Fibroblast of skin of left biceps (primary cell): ENCODE data around the gene MLLT3.

Source experiments
- DNase-seq, 2 experiments: peaks; one replicate each; pipeline ENCODE4 v3.0.0-alpha.2; 2013; ENCODE audit warnings: low read depth in 2 of 2

The MLLT3 gene

DNA sequence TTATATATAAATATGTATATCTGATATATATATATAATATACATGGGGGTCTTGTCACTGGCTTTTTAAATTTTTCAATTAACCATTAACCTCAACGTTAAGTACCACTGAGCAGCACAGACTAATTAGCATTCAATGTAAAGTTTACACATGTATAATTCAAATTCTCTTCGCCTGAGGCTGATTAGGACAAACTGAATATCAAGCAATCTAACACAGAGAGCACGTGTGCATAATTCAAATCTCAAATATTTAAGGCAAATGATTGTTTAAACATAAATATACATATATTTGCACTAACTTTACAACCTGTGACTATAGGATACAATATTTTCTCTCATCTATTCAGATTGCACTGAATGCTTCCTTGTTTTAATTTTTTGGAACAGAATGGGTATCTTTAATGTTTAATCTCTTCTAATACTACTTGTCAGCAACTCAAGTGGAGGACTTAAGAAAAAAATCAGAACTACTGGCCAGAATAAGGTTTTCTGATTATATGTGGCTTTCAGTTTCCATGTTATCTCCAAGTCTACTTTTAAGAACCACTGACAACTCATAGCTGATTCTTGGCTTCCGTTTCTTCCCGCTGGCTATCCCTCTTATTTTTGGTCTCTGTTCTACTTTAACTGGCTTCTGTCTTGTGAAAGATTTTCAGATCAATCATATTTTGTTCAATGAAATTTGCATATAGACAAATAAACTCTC, 204.8 kb downstream of the MLLT3 start:
- DNase-seq: no peak

DNA sequence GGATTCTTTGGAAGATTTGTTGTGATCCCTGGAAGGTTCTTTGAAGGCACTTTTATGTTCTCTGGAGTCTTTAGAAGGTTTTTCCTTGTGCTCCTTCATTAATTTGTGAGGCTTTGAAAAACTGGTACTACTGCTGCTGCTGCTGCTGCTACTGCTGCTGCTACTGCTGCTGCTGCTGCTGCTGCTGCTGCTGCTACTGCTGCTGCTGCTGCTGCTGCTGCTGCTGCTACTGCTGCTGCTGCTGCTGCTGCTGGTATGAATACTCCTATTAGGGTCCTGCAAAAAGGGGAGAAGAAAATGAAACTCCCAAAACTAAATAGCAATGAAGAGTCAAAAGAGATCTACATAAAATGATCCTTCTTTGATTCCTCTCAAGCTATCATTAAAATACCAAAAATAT, 208.1 kb downstream of the MLLT3 start:
- DNase-seq: no peak

DNA sequence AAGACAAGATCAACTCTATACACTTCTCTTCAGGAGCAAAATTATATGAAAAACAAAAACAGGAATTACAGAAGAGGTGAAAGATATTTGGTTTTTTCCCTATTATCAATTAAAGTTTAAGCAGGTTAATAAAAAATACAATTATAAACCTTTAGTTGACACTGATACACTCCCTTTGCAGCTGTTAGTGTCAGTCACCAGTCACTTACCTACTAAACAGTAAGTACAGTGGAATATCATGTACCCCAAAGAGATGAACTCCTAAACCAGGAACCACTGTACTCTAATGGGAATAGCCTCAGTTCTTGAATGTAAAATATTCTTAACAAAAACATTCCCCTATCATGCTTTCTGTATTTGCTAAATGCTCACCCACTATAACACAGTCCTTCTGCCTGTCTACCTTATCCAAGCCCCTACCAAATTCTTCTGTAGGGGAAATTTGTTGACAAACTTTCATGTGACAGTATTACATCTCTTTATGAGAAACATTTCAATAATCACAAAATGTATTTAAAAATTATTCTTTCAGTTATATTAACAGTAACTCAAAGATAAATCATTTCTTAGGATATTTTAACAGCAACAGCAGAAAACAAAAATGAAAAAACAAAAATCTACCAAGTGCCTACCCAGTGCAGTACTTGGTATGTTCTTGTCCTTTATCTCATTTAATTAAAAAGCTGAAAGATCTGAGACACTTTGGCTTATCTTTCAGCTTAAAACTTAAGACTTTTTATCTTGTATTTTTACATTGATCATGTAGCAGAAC, 212.8 kb downstream of the MLLT3 start:
- DNase-seq: no peak

DNA sequence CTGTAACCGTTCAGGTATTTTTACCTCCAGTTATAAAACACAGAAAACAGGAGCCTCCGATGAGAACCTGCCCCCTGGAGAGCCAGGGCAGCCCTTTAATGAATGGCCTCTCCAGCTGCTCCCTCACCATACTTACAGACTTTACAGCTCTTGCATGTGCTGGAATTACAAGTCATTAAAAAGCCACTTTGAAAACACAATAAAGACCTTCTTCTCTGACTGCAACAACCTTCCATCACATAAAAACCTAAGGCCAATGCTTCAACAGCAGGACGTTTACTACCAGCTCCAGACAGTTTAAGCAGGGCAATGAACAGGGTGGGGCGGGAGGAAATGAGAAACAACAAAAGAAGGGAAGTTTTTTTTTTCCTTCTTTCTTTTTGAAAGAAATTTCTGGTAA, 213.8 kb downstream of the MLLT3 start:
- DNase-seq: no peak

DNA sequence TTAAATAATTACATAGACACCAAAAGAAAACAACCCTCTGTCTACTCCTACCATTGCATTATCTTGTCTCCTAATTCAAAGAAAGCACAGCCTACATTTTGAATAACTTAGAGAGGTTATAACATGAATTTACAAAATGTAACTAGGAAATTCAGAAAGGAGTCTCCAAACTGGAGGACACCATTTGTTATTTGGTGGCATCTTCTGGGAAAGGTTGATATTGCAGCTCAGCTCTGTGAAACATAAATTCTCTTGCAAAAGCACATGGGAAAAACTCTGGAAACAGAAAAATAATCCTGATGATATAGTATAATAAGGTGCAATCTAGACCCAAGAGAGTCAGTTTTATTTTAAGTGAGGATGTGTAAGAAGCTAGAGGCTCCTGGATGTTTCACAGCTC, 215.3 kb downstream of the MLLT3 start:
- DNase-seq: no peak

DNA sequence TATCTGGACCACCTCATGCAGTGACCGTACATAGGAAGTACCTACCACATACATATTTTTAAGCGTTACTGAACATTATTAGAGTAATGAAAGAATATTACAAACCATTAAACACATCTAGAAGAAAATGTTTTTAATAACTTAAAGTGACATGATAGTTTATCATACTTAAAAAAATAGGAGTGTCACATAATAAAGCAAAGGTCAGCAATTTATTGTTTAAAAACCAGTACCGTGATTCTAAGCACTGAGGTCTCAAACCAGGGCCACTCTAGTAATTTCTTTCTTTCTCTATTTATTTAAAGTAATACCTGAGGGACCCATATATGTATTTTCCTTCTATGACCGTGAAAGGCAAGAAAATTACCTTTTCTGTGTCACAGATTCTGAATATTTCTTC, 216.0 kb downstream of the MLLT3 start:
- no peak for DNase-seq

DNA sequence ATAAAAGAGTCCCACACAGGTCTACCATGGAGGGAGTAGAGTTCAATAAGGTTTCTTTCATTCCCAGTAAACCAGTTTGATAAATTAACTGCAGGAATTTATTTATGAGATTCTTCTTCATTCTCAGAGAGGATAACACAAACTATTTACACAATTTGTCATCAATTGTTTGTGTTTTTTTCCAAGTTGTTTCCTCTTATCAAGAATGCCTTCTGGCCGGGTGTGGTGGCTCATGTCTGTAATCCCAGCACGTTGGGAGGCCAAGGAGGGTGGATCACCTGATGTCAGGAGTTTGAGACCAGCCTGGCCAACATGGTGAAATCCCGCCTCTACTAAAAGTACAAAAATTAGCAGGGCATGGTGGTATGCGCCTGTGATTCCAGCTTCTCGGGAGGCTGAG, 216.7 kb downstream of the MLLT3 start:
- no peak for DNase-seq

DNA sequence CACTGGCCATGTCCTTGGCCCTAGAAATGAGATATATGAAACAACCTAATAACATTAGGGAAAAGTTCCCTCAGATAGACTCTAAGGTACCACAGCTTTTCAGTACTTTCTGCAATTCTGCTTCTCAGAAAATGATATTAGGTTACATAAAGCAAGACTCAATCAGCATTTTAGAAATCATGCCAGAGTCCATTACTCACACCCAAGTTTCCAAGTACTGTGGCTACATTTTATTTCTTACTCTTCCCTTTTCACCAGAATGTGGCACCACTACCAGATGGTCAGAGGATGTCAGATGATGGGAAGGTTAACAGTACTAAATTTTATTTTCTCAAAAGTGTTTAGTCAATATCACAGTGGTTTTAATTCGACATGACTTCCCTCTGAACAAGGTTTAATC, 217.2 kb downstream of the MLLT3 start:
- no peak for DNase-seq

DNA sequence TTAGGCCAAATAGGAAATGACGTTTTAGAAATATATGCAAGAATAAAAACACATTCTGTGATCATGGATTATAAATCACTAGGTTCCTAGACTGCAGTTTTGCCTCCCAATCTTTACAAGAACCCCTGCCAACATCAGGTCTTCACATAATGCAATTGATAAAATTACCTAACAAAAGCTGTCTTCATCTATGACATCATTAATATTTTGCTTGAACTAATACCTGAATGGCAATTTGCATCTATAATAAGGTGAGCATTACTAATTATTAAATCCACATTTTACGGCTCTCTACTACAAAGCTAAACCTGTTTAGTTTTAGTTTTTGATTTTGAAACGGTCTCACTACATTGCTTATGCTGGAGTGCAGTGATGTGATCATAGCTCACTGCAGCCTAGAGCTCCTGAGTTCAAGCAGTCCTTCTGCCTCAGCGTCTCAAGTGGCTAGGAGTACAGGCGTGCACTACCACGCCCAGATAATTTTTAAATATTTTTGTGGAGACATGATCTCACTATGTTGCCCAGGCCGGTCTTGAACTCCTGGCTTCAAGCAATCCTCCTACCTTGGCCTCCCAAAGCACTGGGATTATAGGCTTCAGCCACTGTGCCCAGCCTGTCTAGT, 218.0 kb downstream of the MLLT3 start:
- no peak for DNase-seq

DNA sequence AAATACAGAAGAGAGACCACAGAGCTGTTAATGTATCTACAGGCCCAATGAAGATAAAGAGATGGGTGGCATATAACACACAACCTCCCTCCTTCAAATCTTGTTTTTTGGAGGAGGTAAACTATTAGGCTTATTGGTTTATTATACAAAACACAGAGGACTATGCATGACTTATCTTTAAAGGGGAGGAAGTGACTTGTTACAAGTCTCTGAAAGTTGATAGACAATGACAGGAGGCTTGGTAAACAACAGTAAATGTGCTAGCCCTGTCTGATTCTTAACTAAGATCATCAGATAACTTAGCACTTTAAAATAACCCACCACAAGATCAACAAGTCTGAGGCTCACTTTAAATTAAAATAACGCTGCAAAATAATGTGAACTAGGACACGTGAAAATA, 219.0 kb downstream of the MLLT3 start:
- no peak for DNase-seq

DNA sequence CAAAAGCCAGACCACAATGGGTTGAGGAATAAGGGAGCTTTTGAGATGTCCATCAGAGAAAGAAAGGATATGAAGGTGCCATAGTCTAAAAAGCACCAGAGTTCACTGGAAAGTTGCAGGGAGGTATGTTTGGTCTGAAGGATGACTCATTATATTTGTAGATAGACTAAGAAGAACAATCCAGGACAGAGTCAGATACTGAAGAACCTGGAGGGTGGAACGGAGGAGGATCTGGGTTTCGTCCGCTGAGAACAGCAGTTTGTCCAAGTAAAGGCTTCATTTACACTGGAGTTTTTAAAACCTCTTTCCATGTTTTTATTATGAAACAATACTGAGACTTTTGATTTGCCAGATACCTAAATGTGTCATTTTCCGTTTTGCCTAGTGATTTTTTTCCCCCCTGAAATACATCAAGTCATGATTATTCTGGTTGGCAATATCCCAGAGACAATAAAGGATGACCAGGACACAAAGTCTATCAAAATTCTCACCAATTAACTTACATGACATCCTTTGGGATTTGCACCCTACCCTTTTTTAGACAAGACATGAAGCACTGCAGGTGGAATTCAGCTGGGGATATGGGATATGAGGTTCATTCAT, 219.9 kb downstream of the MLLT3 start:
- no peak for DNase-seq

DNA sequence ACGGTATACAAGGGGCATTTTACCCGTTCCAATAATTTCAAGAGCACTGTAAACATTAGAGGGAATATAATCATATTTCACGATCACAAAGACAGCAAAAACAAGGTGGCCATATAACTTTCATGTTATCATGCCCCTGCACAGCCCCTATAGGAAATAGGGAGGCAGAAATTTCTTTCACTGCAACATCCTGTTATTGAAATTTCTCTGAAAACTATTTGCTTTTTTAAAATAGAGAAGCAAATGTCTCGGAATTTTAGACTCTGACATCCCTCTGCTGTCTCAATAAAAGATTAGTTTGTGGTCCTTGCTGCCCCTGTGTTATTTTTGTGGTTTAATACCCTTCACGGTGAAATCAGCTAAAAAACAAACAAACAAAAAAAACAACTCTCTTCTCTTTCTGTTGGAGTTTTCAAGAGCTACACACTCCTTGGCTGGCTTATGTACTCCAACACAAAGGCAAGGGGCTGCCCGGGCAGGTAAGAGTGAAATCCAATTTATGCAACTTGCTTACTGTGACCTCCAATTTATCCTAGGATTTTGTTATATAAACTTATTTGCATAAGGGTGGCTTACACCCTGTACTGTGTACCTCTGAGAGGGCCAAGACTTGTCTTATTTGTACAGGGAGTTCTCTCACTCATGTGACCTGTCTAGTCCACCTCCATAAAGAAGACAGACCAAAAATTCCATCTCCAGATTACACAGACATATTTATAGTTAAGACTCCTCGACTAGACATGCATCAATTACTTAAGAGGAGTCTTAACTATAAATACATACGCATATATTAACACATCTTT, 223.6 kb downstream of the MLLT3 start:
- no peak for DNase-seq

DNA sequence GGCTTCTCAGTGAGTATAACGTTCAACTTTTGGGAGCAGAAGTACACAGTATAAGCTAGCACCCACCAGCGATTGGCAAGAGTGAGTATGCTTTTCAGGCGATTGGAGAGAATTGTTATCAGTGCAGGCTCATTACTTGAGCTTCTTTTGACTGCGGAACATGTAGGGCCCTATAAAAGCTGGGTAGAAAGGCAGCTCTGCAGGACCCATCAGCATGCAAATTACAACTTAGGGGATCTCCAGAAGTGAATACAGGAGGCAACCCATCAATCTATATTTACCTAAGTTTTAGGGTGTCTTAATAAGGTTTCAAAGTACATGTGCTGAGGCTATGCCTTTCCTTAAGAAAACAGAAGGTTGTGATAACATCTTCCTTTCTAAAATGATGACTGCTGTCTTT, 225.0 kb downstream of the MLLT3 start:
- DNase-seq: no peak

DNA sequence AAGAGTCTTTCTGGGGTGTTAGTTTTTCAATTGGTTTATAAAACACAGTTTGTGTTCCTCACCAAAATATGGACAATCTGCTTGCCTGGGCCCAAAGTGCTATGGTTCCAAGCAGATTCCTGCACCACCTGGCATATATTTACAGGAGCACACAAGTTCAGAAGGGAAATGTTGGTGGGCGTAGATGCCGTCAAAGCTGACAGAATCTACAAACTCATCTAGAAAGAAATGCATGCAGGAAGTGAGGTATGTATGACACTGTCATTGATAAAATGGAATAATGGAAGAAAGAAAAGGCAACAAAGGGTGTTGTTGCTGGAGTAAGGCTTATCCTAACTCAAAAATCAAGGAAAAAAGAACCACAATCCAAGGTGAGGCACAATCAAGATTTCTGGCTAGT, 225.8 kb downstream of the MLLT3 start:
- no peak for DNase-seq

DNA sequence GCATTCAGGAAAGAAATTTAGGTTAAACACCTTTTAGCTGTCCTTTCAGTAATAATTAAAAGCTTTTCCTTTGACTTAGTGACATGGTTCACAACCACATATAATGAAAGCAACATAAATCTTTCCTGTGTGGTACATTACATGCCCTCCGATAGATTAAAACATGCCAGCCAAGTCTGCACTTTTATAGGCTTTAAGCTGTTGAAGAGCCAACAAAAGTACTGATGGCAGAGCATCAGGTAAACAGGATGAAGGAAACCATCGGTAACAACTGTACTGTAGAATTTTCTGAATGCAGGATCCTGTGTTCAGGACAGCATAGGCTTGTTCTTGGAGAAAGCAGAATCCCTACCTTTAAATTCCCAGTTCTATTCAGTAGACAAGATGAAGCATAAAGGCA, 226.6 kb downstream of the MLLT3 start:
- no peak for DNase-seq

DNA sequence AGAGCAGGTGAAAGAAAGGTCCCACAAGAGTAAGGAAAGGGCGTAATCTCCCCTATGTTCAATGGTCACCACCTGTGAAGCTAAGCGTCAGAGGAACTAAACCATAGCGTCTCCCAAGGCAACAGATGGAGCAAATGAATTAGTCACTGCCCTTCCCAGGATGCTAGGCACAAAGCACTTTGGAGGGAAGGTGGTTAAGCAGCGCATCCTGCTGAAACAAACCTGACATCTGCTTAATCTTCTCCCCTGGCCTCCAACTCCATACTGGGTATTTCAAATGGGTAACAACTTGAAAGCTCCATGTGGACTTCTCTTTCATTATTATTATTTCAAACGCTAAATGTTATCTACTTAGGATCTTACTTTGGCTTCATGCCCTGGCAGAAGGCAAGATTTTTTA, 227.3 kb downstream of the MLLT3 start:
- DNase-seq: no peak

DNA sequence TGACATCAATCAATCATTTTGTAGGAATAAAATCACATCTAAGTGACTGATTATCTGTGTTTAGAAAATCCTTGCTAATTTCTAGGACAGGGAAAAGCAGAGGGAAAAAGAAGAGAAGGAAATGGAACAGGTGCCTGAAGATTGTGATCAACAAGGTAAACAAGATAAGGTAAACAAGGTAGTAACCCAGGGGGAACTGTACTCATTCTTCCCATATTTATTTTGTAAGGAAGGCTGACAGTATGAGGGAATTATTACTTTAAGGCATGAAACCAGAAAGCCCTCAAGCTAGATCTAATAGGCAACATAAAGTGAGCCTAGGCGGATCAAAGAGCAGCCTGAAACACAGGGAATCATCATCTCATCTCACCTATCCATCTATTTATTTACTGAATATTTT, 231.1 kb downstream of the MLLT3 start:
- DNase-seq: no peak

DNA sequence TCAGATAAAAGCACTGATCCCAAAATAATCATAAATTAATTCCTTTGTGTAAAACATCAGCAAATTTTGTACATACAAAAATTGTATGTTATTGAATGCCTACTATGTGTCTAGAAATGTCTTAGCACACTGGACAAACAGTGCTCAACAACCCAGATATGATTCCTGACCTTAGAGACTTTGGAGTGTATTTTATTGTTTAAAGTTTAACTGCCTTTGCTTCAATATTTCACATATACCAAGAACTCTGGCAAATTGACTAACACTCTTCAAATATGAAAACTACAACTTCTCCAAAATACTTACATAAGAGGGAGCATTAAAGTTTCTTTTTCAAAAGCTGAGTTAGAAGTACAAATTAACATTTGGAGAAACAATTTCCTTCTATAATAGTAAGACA, 231.9 kb downstream of the MLLT3 start:
- no peak for DNase-seq

DNA sequence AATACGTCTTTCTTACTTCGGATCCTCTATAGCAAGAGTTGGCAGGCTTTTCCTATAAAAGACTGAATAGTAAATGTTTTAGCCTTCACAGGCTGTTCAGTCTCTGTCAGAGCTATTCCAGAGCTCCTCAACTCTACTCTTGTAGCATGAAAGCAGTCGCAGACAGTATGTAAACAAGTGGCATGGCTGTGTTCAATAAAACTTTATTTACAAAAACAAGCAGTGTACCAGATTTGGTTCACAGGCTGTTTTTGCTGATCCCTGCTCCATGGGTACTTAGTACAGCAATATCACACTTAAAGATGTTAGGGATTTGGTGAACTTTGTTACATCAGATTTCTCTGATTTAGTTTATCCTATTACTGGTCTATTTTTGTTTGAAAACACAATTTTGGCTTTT, 235.2 kb downstream of the MLLT3 start:
- no peak for DNase-seq

DNA sequence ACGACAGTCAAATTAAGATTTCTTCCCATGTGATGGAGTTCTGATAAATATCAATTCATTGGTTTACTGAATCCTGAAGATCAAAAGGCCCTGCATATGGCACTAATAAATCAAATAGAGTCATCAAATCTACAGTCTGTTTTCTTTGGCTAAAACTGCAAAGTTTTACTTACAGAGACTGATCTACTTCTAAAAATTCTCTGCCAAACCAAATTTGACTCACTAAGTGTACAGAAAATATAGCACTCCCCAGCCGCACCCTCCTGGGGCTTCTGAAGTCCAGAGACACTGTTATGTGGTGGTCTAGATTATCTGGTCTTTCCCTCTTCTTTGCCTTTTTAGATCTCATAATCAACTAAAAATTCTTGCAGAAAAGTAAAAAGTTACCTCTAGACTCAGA, 237.7 kb downstream of the MLLT3 start:
- no peak for DNase-seq

DNA sequence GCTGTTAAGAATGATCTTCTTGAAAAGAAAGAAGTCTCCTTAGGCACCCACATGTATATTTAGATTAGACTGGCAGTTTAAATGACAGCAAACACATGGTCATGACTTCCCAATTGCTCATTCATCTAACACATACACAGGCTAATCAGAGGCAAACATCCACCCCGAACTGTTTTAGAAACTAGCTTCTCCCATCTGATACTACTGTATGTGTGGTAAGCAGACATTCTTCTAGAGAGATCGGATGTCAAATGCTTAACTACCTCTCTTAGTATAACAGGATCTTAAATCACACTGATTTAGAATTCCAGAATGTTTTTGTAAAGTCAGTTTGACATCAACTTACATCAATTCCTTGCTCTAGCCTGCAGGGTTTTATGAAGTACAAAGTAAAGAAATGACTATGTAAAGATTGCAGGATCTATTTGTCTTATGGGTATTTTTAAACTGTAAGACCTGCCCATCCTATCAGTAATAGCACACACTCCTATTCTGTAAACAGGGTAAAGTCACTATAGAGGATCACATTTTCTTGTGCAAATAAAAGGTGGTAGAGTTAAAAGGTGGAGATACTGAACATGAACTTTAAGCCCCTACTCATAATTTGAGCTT, 239.7 kb downstream of the MLLT3 start:
- peak; percentile 18 to 24 for DNase-seq

DNA sequence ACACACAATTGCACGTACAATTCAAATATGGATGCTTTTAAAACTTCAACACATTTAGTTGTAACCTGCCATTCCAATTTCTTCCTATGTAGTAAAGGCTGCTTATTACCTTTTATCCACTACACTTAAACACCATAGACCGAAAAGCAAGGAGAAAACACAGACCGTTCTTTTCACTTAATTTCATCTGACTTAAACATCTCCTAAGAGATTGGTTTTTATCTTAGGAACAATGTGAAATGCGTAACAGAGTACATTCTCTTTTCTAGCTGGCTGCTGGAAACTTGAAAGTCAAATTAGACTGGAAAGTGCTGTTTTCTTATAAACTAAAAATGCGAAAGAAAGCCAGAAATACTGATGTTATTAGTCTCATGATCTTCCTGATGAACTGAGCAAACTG, 241.8 kb downstream of the MLLT3 start:
- no peak for DNase-seq
